NCI-H2107 (cell line): ENCODE measurements around the gene PWWP2B.
"Not testable (repeated sequence)": the region's sequence is repeated elsewhere in the genome, so short reads cannot be mapped to it uniquely, and the experiment has no call there.

Experiments
- DNase-seq: peaks from one replicate; lab custom pipeline; 2025; lab: John Stamatoyannopoulos, UW

The PWWP2B gene

GRCh38 chr10:132397036-132397541 is at the start of gene PWWP2B:
Gene PWWP2B (plus strand): TSS chr10:132397200. CDS start chr10:132397227, 27 bp downstream.
- DNase-seq, result no peak

GRCh38 chr10:132347211-132347930 is 49.6 kb upstream of the PWWP2B start:
- DNase-seq, result no peak

GRCh38 chr10:132347931-132348267 is 49.1 kb upstream of the PWWP2B start:
- no peak for DNase-seq

- no peak for DNase-seq
These were observed 47.2 kb upstream of the PWWP2B start for GRCh38 chr10:132349766-132350165.

- no peak for DNase-seq
These were observed 46.6 kb upstream of the PWWP2B start for GRCh38 chr10:132350391-132350790.

GRCh38 chr10:132350946-132351345 is 46.1 kb upstream of the PWWP2B start:
- DNase-seq, result no peak

GRCh38 chr10:132351611-132352010 is 45.4 kb upstream of the PWWP2B start:
- no peak for DNase-seq

- DNase-seq, result not testable (repeated sequence)
These were observed 44.3 kb upstream of the PWWP2B start for GRCh38 chr10:132352462-132353308.

GRCh38 chr10:132353456-132354355 is 43.3 kb upstream of the PWWP2B start:
- DNase-seq, result no peak

- DNase-seq, result no peak
These were observed 42.5 kb upstream of the PWWP2B start for GRCh38 chr10:132354356-132355094.

GRCh38 chr10:132355297-132355696 is 41.7 kb upstream of the PWWP2B start:
- no peak for DNase-seq

GRCh38 chr10:132355754-132356153 is 41.2 kb upstream of the PWWP2B start:
- DNase-seq, result no peak

GRCh38 chr10:132356621-132357195 is 40.3 kb upstream of the PWWP2B start:
- DNase-seq, result no peak

- DNase-seq, result no peak
These were observed 39.5 kb upstream of the PWWP2B start for GRCh38 chr10:132357286-132358058.

GRCh38 chr10:132359305-132360040 is 37.5 kb upstream of the PWWP2B start:
- no peak for DNase-seq

- DNase-seq, result no peak
These were observed 36.1 kb upstream of the PWWP2B start for GRCh38 chr10:132360766-132361447.

GRCh38 chr10:132361581-132362101 is 35.4 kb upstream of the PWWP2B start:
- no peak for DNase-seq

GRCh38 chr10:132362151-132362611 is 34.8 kb upstream of the PWWP2B start:
- no peak for DNase-seq

- DNase-seq, result no peak
These were observed 33.6 kb upstream of the PWWP2B start for GRCh38 chr10:132363376-132363775.
